HepG2 (cell line): ENCODE results near the gene RFX7.

Experiments
- ARID3A ChIP-seq: IDR thresholded peaks from 2 replicates; pipeline ENCODE4 v1.6.1; 2012; ENCODE audit warnings: low read depth, low read length, improper control_type of control experiment
- HIVEP1 ChIP-seq: sonication (generic); formaldehyde crosslinking; IDR thresholded peaks from 2 replicates; pipeline ENCODE4 v1.4.0; 2020; ENCODE audit warnings: mild to moderate bottlenecking, missing genetic modification reagents
- HNF4A ChIP-seq: sonication (generic); formaldehyde crosslinking; IDR thresholded peaks from 2 replicates; pipeline ENCODE4 v1.4.0; 2020; ENCODE audit warnings: missing genetic modification reagents
- KLF9 ChIP-seq: IDR thresholded peaks from 2 replicates; pipeline ENCODE4 v1.6.1; 2016; ENCODE audit warnings: low read depth
- POLR2A ChIP-seq, 2 experiments: IDR thresholded peaks; 2 replicates each; pipeline ENCODE4 v1.6.1; 2011; ENCODE audit warnings: low read depth in 2 of 2, low read length in 2 of 2, mild to moderate bottlenecking in 1 of 2, moderate library complexity in 1 of 2; ENCODE audit not compliant: insufficient read depth in 1 of 2
- POLR2AphosphoS5 ChIP-seq: IDR thresholded peaks from 2 replicates; pipeline ENCODE4 v1.6.1; 2012; ENCODE audit warnings: low read depth, low read length
- TCF7L2 ChIP-seq: IDR thresholded peaks from 2 replicates; pipeline ENCODE4 v1.6.1; 2011; ENCODE audit warnings: mild to moderate bottlenecking, low read depth, low read length, moderate library complexity
- ZBTB38 ChIP-seq: sonication (generic); formaldehyde crosslinking; IDR thresholded peaks from 2 replicates; pipeline ENCODE4 v1.5.1; 2020; ENCODE audit warnings: mild to moderate bottlenecking, missing genetic modification reagents
- ZFP37 ChIP-seq: sonication (generic); formaldehyde crosslinking; IDR thresholded peaks from 2 replicates; pipeline ENCODE4 v1.4.0; 2020; ENCODE audit warnings: missing genetic modification reagents, borderline replicate concordance
- ZNF263 ChIP-seq: sonication (generic); formaldehyde crosslinking; IDR thresholded peaks from 2 replicates; pipeline ENCODE4 v1.4.0; 2020; ENCODE audit warnings: missing genetic modification reagents
- ZNF329 ChIP-seq: sonication (generic); formaldehyde crosslinking; IDR thresholded peaks from 2 replicates; pipeline ENCODE4 v1.9.0; 2021; ENCODE audit warnings: low read depth, mild to moderate bottlenecking, missing genetic modification reagents
- ZNF331 ChIP-seq: sonication (generic); formaldehyde crosslinking; IDR thresholded peaks from 2 replicates; pipeline ENCODE4 v1.4.0; 2020; ENCODE audit warnings: missing genetic modification reagents

GRCh38 chr15:56244038-56244810 is 545 bp upstream of the RFX7 start:
- peak; percentile 76 for TF ChIP-seq ZNF263 (CRISPR knock-in tag)
- TF ChIP-seq HNF4A (CRISPR knock-in tag), result no peak
- TF ChIP-seq KLF9 (CRISPR knock-in tag), result no peak
- no peak for TF ChIP-seq ARID3A
- TF ChIP-seq POLR2AphosphoS5, result peak; percentile 55
- TF ChIP-seq HIVEP1, result no peak
- no peak for TF ChIP-seq ZFP37 (CRISPR knock-in tag)
- no peak for TF ChIP-seq ZBTB38
- TF ChIP-seq ZNF331 (CRISPR knock-in tag), result no peak
- TF ChIP-seq POLR2A (IDR thresholded peaks at IDR 0.05; ENCODE audit: insufficient read depth in 1 of 2, low read depth in 2 of 2, low read length in 2 of 2), result peak; percentile 64 to 74
- TF ChIP-seq ZNF329 (CRISPR knock-in tag), result 0 out of 2 replicates have a peak, but pooled peaks have one; percentile 13
- no peak for TF ChIP-seq TCF7L2
